Right hindlimb (tissue), 1 donor: ENCODE results near the gene HHAT.
A peak's percentile ranks its signal among the peaks of the same experiment; 100 is the strongest.

Experiments used
- DNase-seq: peaks from one replicate; pipeline ENCODE4 v3.0.0-alpha.2; 2018

Gene HHAT

DNA sequence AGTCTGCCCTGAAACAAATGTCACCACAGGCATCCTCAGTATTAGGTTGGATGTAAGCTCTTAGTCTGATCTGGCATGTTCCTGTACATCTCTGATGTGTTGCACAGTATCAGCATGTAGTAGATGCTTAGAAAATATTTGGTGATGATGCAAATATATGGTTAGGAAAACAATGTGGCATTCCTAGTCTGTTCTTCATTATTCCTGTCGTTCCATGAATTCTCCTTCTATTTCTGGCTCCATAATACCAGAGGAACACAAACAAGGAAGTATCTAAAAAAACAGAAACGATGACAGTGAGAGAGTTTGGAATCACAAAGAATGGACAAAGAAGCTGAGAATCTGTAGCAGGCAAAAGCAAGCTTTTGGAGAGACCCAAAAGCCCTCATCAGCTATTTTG lies 236.6 kb downstream of the HHAT start:
- DNase-seq = no peak

DNA sequence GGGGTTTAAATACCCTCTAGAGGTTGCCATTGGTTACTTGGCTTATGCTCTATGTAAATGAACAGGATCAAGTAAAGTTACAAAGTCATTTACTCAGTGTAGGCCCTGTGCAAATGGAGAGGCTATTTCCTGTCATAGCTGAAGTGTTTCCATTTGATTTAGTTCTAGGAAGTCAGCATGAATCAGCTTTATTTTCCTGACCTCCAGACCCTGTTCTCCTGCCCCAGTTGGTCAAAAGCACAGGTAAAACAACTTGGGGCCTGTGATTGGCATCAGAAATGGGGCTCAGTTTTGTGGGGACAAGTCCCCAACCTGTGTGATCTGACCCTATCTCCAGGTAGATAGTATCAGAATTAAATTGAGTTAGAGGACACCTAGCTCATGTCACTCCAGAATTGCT lies 239.9 kb downstream of the HHAT start:
- no peak for DNase-seq

DNA sequence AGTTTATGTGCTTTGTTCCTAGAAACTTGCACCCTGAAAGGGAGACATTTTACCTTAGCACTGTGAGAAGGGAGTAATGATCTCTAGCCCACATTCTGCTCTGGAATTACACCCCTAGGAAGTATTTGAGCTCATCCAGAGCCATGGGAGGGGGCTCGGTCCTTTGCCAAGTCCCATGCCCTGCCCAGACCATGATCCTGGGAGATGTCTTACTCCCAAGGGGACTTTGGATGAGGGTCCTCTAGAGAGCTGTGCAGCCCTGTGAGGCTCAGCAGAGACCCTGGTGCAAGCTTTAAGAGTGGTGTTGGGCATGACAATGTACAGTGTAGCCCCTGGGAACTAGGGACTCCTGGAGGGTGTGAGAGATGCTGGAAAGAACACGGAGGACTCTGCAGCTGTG lies 241.4 kb downstream of the HHAT start:
- DNase-seq = no peak

DNA sequence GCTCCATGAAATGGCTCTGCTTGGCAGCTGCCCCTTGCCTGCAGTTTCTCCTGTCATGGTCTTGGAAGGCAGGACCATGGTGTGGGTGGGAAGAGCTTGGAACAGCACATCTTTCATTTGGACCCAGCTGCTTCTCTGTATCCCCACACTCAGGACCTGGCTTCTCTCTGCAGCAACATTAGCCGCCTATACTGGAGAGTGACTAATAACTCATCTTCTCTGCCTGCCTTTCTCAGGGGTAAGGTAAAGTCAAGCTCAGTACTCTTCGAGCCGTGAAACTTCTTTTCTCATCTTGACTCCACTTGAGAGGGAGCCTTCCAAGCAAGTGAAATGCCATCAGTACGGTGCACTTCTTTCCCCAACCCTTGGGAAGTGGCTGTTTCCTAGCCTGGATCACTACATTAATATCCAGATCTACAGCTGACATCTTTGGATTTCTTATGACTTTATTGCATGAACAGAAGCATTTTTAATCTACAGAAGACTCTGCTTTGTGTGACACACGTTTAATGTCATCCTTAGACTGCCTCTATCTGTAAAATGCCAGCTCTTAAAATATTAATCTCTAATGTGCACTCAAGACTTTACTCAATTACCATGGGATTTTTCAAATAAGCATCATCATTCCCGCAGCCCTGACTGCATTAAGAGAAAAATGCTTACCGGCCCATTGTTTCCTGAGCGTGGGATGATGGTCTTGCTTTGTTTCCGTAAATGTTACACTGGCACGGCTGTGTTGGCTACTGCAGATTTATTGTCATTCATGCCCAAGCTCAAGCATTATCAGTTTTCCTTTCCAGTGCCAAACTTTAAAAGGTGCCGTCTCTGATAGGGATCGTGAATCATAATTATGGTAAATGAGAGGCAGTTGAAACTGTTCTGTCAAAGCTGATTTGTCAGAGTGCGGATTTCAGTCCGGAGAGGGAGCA lies 242.9 kb downstream of the HHAT start:
- DNase-seq = no peak

GRCh38 chr1:210573141-210573540 lies 244.4 kb downstream of the HHAT start:
- no peak for DNase-seq

DNA sequence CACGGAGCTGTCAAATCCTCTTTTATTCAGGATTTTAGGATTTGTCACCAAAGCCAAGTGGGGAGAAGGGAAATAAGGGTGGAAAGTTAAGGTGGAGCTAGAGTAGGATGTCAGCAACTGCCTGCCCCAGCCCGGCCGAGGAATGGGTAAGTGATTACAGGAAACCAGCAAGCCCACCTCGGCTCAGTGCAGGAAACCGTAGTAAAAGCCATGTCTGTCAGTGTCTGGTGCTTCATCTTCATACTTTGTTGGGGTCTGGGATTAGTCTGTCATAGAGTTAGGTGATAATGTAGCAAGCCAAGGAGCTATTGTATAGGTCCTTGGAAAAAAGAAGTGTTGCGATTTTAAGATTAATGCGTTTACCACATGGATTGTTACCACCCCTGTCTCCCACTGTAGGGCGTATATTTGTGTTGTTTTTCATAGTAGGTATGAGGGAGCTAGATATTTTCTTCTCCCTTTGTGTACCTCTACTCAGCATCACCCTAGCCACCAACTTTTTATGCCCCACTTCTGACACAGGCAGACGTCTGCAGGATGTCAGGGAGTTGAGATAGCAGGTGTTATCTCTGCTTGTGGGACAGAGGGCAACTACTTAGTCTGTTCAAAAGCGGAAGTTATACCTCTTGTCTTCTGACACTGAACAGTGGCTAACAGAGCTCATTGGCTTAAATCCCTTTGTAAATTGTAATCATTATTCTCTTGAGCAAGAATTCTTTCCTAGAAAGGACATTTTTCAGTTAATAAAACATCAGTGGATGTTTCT lies 253.7 kb downstream of the HHAT start:
- DNase-seq = no peak

DNA sequence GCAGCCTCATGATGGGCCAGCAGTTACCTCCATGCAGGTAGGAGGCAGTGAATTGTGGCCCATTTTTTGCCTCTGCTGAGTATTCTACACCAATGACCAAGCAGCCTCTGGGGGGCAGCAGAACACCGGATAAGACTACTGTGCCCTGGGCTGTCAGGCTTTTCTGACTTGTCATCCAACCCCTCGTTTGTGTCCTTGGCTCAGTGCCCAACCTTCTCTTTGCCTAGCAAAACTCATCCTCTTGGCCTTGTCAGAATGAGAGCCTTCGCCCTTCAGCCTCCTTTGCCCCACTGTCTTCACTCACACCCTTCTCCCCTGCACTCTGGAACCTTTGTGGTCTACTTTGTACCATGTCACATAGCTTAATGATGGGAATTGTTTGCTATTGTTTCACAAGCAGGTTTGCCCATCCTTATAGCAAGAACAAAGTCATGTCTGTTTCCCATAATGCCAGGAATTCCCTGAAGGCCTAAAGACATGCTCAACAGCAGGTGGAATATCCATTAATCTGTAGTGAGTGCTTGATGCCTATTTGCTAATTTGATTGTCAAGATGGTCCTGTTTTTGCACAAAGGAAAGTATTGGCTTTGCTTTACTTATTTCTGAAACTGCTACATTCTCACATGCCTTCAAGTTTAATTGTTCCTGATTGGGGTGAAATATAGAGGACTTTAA lies 255.9 kb downstream of the HHAT start:
- DNase-seq = peak; percentile 75

- DNase-seq = no peak
These were observed 258.1 kb downstream of the HHAT start for GRCh38 chr1:210586771-210587170.

- no peak for DNase-seq
These were observed 258.9 kb downstream of the HHAT start for GRCh38 chr1:210587566-210587965.

DNA sequence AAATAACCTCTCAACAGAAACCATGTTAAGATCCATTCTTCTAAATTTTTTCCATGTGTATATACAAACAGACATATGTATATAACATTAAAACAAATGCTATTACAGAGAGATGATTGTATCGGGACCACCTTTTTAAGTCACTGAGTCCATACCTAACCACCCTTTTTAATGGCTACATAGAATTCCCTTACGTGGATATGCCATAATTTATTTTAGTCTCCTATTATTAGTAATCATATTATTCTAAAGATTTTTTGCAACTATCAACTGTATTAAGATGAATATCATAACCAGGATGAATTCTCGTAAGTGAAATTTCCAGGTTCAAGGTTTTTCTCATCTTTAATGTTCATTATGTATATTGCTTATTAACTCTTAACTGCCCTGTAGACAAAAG lies 259.7 kb downstream of the HHAT start:
- DNase-seq = no peak

DNA sequence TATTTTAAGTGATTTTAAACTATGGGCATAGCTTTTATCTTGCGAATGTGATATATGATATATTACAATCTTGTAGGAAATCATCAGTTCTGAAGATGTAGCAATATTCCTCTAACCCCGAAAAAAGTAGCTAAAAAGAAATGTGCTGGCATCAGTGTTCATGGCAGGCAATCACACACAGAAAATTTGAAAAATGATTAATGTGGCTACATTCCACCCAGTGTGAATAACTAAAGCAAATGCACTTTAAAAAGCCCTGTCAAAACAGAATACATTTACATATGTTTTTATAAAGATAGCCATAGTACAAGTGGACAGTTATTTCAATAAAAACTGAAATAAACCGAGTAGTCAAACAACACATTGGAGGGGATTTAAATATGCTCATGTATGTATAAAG lies 260.2 kb downstream of the HHAT start:
- DNase-seq = no peak

GRCh38 chr1:210591214-210591613 lies 262.5 kb downstream of the HHAT start:
- DNase-seq = no peak

GRCh38 chr1:210594605-210595004 lies 265.9 kb downstream of the HHAT start:
- DNase-seq = no peak

- no peak for DNase-seq
These were observed 267.9 kb downstream of the HHAT start for GRCh38 chr1:210596641-210597040.

GRCh38 chr1:210597555-210598134 lies 268.9 kb downstream of the HHAT start:
- DNase-seq = no peak

GRCh38 chr1:210598135-210598652 lies 269.5 kb downstream of the HHAT start:
- no peak for DNase-seq

- DNase-seq = no peak
These were observed 271.9 kb downstream of the HHAT start for GRCh38 chr1:210600421-210601159.

DNA sequence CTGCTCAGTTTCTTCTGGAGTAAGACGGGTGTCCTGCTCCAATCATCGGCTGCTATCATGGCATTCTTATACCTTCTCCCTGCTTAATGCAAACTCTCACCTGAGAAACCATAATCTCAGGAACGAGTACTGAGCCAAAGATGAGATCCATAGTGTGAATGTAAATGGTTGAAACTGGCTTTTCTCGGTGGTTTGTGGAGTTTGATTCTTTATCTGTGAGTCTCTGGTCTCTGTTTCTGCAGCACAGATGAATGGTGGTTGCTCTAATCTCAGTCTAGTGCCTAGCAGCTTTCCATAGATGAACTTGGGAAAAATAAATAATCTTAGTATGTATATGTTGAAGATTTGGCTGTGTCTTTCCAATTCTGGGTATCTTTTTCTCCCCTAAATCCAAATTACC lies 274.4 kb downstream of the HHAT start:
- DNase-seq = no peak

DNA sequence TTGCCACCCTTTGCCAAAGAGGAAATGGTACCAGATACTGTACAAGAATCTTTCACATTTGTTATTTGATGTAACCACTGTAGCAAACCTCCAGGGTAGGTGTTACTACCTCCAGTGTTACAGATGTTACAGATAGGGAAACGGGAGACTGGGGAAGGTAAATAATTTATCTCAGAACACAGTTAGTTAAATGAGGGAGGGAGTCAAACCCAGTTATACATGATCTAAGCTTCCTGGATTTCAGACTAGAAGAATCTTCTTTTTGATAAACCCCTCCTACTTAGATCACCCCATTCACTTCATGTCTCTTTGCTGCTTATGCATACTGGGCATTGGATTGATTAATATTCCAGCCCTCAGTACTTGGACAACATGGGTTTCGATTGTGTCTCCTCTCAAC lies 276.4 kb downstream of the HHAT start:
- DNase-seq = no peak

GRCh38 chr1:210607361-210607760 lies 278.7 kb downstream of the HHAT start:
- DNase-seq = no peak

- no peak for DNase-seq
These were observed 280.1 kb downstream of the HHAT start for GRCh38 chr1:210608767-210609166.

DNA sequence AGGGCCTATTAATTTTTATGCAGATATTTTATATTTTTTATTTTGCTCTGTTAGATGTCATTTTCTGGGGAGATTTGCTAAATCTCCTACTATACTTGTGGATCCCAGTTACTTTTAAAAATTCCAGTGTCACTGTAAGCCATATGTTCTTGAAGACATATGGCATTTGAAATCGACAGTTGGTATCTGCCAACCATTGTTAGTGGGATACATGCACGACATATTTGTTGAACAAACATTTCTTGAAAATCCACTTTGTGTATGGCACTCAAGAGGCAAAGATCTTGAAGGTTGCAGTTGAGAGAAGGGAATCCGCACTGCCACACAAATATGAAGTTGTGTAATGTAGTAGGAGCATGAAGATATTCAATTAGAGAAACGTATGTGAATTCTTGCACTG lies 287.7 kb downstream of the HHAT start:
- DNase-seq = no peak
